GM19025 (cell line): ENCODE measurements around the gene RASL11B.

ENCODE experiments used
- ATAC-seq: cut with Tn5 transposase; IDR thresholded peaks from one replicate; pipeline ENCODE4 v1.9.1; 2021; ENCODE audit warnings: mild to moderate bottlenecking, low read depth, moderate library complexity; ENCODE audit not compliant: unreplicated experiment

Gene RASL11B

GRCh38 chr4:52911684-52912294, 49.7 kb downstream of the RASL11B start:
- peak; percentile 64 for ATAC-seq

- ATAC-seq = no peak
Observed at GRCh38 chr4:52912608-52913007, 50.5 kb downstream of the RASL11B start.

- ATAC-seq = no peak
Observed at GRCh38 chr4:52914051-52914605, 52.0 kb downstream of the RASL11B start.

GRCh38 chr4:52915191-52915590, 53.1 kb downstream of the RASL11B start:
- ATAC-seq = no peak

GRCh38 chr4:52915730-52916300, 53.7 kb downstream of the RASL11B start:
- no peak for ATAC-seq
